22Rv1 (cell line): ENCODE data around the gene SCTR.

Experiments used
- ZFX ChIP-seq: fragments of 450-650 bp; IDR thresholded peaks from 2 replicates; pipeline ENCODE4 v1.6.1; 2017; ENCODE audit warnings: antibody characterized with exemption, borderline replicate concordance
- TF ChIP-seq, protein P1 (sequence below): fragments of 450-650 bp; IDR thresholded peaks from 2 replicates; pipeline ENCODE4 v1.5.1; 2017; ENCODE audit warnings: mild to moderate bottlenecking

DNA sequence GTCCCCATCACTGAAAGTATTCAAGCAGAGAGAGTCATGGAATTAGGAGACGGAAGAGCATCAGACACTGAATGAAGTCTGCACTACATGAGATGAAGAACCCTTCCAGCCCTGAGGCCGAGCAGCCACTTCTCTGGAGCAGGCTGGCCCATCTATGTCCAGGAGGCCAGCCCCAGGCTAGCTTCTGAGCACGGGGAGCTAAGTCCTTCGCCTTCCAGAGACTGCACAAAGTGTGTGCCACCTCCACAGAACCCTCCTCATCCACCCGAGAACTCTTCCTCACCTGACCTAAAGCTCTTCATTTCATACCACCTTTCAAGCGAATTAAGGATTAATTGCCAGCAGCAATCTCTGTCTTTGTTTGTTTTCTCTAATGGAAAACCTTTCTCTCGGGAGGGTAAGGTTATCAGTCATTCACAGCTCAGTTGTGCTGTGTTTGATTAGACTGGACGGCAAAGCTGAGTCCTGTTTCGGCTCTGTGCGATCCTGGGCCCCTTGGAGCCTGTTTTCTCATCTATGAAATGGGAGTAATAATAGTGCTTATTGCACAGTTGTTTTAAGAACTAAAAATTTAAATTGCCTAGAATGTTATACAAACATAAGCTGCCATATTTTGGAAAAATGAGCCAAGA lies 38.0 kb downstream of the SCTR start:
- TF ChIP-seq, protein P1, sequence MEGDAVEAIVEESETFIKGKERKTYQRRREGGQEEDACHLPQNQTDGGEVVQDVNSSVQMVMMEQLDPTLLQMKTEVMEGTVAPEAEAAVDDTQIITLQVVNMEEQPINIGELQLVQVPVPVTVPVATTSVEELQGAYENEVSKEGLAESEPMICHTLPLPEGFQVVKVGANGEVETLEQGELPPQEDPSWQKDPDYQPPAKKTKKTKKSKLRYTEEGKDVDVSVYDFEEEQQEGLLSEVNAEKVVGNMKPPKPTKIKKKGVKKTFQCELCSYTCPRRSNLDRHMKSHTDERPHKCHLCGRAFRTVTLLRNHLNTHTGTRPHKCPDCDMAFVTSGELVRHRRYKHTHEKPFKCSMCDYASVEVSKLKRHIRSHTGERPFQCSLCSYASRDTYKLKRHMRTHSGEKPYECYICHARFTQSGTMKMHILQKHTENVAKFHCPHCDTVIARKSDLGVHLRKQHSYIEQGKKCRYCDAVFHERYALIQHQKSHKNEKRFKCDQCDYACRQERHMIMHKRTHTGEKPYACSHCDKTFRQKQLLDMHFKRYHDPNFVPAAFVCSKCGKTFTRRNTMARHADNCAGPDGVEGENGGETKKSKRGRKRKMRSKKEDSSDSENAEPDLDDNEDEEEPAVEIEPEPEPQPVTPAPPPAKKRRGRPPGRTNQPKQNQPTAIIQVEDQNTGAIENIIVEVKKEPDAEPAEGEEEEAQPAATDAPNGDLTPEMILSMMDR = no peak
- TF ChIP-seq ZFX = no peak
